DMS79 (cell line): ENCODE measurements around the gene SLC36A1.
A peak's percentile ranks its signal among the peaks of the same experiment; 100 is the strongest.
"Not testable (repeated sequence)": the region's sequence is repeated elsewhere in the genome, so short reads cannot be mapped to it uniquely, and the experiment has no call there.

Source experiments
- DNase-seq: peaks from one replicate; lab custom pipeline; 2025; lab: John Stamatoyannopoulos, UW

Gene SLC36A1

GRCh38 chr5:151447174-151448037, at the start of gene SLC36A1:
TSS of gene SLC36A1 (plus strand) at chr5:151447603. CDS start at chr5:151458793, 11,190 bp downstream.
- peak; percentile 73 for DNase-seq

GRCh38 chr5:151405334-151406160, 41.9 kb upstream of the SLC36A1 start:
- no peak for DNase-seq

- DNase-seq: no peak
Measured at GRCh38 chr5:151406322-151406947, 41.0 kb upstream of the SLC36A1 start.

GRCh38 chr5:151408591-151409230, 38.7 kb upstream of the SLC36A1 start:
- no peak for DNase-seq

GRCh38 chr5:151413800-151414199, 33.6 kb upstream of the SLC36A1 start:
- DNase-seq: peak; percentile 48

- DNase-seq: no peak
Measured at GRCh38 chr5:151414536-151414935, 32.9 kb upstream of the SLC36A1 start.

- no peak for DNase-seq
Measured at GRCh38 chr5:151417712-151418111, 29.7 kb upstream of the SLC36A1 start.

- DNase-seq: no peak
Measured at GRCh38 chr5:151420127-151420526, 27.3 kb upstream of the SLC36A1 start.

GRCh38 chr5:151424892-151425523, 22.4 kb upstream of the SLC36A1 start:
- DNase-seq: no peak

GRCh38 chr5:151426347-151426746, 21.1 kb upstream of the SLC36A1 start:
- DNase-seq: not testable (repeated sequence)

- no peak for DNase-seq
Measured at GRCh38 chr5:151427258-151427657, 20.1 kb upstream of the SLC36A1 start.

- DNase-seq: no peak
Measured at GRCh38 chr5:151430731-151431130, 16.7 kb upstream of the SLC36A1 start.

- no peak for DNase-seq
Measured at GRCh38 chr5:151431666-151432065, 15.7 kb upstream of the SLC36A1 start.

- DNase-seq: no peak
Measured at GRCh38 chr5:151432210-151432609, 15.2 kb upstream of the SLC36A1 start.

GRCh38 chr5:151434570-151435237, 12.7 kb upstream of the SLC36A1 start:
- no peak for DNase-seq

GRCh38 chr5:151448038-151448985, 909 bp downstream of the SLC36A1 start:
- no peak for DNase-seq

GRCh38 chr5:151449297-151449696, 1.9 kb downstream of the SLC36A1 start:
- no peak for DNase-seq

- no peak for DNase-seq
Measured at GRCh38 chr5:151449839-151450238, 2.4 kb downstream of the SLC36A1 start.

GRCh38 chr5:151450605-151451004, 3.2 kb downstream of the SLC36A1 start:
- DNase-seq: no peak
